Fibroblast of the aortic adventitia (primary cell): ENCODE data around the gene ARVCF. TPM values are rescaled to one million over a fixed set of nuclear protein-coding genes. Genes with fewer than 3 reads are reported as not detected.

Experiments
- DNase-seq: peaks from one replicate; pipeline ENCODE4 v3.0.0-alpha.2; 2010; ENCODE audit warnings: low read depth
- H3K4me3 ChIP-seq: 2 replicates; pipeline ENCODE4 v1.5.1; 2011; ENCODE audit warnings: low read depth, mild to moderate bottlenecking, control low read depth, low read length, moderate library complexity
- total RNA-seq: library from RNA; depleted of rRNA; stranded (reverse); fragments of >200 nt; gene quantifications from 2 replicates; pipeline ENCODE4 v1.2.3, GENCODE V29; 2012; ENCODE audit warnings: low replicate concordance
- TF ChIP-seq, protein P1 (sequence below): IDR thresholded peaks from 2 replicates; pipeline ENCODE4 v1.5.1; 2011; ENCODE audit warnings: mild to moderate bottlenecking, low read length, control low read depth, inconsistent platforms; ENCODE audit not compliant: insufficient read depth

ARVCF gene
- total RNA-seq, 1 donor = 12.9 TPM

DNA sequence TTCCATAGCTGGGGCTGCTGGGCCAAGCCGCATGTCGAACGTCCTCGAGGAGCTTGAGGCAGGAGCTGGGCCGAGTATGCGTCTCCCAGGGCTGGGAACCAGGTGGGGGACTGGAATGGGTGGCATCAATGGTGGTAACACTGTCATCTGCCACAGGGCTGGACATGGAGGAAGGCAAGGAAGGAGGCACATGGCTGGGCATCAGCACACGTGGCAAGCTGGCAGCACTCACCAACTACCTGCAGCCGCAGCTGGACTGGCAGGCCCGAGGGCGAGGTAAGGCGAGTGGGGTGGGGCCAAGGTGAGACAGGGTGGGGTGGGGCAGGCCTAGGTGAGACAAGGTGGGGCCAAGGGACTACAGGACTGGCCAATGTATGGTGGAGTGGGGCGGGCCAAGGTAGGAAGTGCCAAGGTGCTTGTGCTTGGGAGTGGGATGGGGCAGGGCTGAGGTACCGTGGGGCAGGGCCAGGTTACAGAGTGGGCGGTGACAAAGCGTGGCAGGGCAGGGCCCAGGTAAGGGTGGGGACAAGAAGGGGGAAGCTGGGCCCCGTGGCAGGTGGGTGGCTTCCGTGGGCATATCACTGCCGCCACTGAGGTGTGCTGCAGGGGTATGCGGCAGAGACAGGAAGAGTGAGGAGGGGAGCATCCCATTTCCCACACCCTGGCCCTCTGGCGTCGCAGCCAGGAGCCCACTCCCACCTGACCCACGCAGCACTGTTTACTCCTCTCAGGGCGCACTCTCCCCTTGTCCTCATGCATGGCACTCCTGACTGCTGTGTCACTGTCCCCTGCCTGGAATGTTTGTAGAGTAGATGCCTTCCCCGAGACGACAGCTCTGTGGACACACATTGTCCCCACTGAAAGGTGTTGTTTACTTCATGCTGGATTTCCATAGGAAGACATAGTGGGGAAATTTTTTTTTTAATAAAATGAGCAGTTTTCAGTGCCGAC is 36.0 kb upstream of the ARVCF start:
- DNase-seq = no peak
- H3K4me3 ChIP-seq = no peak overlapping the region
- TF ChIP-seq, protein P1, sequence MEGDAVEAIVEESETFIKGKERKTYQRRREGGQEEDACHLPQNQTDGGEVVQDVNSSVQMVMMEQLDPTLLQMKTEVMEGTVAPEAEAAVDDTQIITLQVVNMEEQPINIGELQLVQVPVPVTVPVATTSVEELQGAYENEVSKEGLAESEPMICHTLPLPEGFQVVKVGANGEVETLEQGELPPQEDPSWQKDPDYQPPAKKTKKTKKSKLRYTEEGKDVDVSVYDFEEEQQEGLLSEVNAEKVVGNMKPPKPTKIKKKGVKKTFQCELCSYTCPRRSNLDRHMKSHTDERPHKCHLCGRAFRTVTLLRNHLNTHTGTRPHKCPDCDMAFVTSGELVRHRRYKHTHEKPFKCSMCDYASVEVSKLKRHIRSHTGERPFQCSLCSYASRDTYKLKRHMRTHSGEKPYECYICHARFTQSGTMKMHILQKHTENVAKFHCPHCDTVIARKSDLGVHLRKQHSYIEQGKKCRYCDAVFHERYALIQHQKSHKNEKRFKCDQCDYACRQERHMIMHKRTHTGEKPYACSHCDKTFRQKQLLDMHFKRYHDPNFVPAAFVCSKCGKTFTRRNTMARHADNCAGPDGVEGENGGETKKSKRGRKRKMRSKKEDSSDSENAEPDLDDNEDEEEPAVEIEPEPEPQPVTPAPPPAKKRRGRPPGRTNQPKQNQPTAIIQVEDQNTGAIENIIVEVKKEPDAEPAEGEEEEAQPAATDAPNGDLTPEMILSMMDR = no peak

DNA sequence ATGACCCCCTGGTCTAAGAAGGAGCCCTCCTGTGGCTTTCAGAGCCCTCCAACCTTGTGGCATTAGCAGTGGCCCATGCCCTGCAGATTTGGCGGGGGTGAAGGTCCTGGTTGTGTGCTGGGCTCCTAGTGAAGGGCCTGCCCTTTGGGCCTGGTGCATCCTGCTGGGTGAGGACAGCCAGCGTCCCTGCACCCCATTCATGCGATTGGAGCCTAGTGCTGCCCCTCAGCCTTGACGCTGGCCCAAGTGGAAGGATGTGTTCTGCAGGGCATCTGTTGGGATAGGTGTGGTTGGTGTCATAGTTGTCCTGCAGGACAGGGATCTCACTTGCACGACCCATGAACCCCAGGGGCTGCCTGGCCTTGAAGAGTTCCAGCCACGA is 35.3 kb upstream of the ARVCF start:
- TF ChIP-seq, protein P1 = no peak
- no peak for DNase-seq
- H3K4me3 ChIP-seq = no peak overlapping the region

- TF ChIP-seq, protein P1 = no peak
- no peak for DNase-seq
- H3K4me3 ChIP-seq = no peak overlapping the region
Measured at GRCh38 chr22:20046730-20047129, 30.1 kb upstream of the ARVCF start.

DNA sequence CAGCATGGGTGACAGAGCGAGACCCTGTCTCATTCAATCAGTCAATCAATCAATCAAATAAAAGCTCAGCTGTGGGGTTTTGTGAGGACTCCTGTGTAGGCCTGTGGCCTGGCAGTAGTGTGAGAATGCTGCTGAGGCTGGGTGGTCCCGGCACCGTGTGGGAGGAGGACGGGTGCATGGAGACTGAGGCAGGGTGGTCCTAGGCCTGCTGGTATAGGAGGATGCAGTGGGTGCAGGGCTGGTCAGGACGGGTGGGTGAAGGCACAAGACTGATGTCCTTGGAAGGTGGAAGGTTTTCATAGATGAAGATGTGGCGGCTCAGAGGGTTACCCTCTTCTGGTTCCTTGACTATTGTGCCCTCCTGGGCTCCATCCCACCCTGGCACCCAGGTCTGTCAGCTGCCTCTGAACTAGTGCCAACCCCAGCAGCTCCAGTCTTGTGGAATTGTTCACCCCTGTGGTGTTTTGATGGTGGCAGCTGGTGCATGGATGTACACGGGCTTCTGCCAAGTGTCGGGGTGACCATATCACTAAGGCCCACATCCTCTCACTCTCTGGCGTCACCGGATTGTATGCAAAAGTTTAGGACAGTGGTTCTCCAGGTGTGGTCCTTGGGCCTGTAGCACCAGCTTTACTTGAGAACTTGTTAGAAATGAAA is 28.0 kb upstream of the ARVCF start:
- TF ChIP-seq, protein P1 = no peak
- no peak for DNase-seq
- no peak overlapping the region for H3K4me3 ChIP-seq

GRCh38 chr22:20043997-20044342 is 27.3 kb upstream of the ARVCF start:
- DNase-seq = no peak
- TF ChIP-seq, protein P1 = no peak
- H3K4me3 ChIP-seq = no peak overlapping the region

DNA sequence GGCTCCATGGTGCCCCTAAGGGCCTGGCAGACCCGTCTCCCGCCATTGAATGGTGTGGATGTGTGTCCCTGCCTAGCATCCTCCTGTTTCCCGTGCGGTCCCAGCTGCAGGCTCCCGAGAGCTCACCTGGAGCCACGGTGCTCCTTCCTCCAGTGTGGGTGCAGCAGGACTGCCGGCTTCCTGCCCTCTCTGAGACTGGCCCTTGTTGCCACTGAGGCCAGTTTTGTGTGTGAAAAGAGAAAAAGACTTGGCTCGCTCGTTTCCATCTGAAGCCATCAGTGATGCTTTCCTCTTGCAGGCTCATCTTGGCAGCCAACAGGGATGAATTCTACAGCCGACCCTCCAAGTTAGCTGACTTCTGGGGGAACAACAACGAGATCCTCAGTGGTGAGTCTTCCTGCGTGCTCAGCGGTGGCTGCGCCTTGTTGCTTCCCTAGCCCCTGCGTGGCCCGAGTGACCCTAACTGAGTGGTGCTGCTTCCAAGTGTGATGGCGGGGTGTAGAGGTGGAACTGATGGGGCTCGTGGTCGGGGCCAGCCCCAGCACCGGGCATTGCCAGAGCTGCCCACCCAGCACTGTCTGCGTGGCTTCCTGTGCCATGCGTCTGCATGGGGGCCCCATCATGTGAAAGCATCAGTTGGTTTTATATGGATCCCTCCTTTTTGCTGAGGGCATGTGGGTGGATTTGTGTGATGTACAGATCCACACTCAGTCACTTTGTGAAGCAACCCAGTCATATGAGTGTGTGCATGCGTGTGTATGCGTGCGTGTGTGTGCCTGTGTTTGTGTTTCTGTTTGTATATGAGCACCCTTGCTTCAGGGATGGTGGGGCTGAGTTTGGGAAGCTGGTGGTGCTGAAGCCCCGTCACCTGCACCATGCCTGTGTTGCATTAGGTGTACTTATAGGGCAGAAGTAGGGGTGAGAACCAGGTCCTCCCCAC is 26.7 kb upstream of the ARVCF start:
- TF ChIP-seq, protein P1 = no peak
- no peak for DNase-seq
- no peak overlapping the region for H3K4me3 ChIP-seq
